Astrocyte of the cerebellum (primary cell): ENCODE data around the gene ETAA1.

Experiments
- DNase-seq: peaks from one replicate; pipeline ENCODE4 v3.0.0-alpha.2; 2011; ENCODE audit warnings: low read depth
- H3K4me3 ChIP-seq: 2 replicates; pipeline ENCODE4 v1.5.1; 2011; ENCODE audit warnings: mild to moderate bottlenecking, low read depth, low read length, moderate library complexity
- CTCF ChIP-seq: IDR thresholded peaks from 2 replicates; pipeline ENCODE4 v1.5.1; 2012; ENCODE audit warnings: low read length, low read depth, moderate library complexity, mild to moderate bottlenecking; ENCODE audit errors: missing control alignments
- in situ Hi-C: cut with HindIII; loops from 2 replicates; pipeline ENCODE4 v1.10.0; 2017; ENCODE audit warnings: low sequenced_read_pairs

ETAA1 gene

GRCh38 chr2:67384123-67384822, 12.9 kb upstream of the ETAA1 start:
- no peak overlapping the region for H3K4me3 ChIP-seq
- DNase-seq: no peak
- in situ Hi-C loops: no loop called here
- no peak for TF ChIP-seq CTCF

DNA sequence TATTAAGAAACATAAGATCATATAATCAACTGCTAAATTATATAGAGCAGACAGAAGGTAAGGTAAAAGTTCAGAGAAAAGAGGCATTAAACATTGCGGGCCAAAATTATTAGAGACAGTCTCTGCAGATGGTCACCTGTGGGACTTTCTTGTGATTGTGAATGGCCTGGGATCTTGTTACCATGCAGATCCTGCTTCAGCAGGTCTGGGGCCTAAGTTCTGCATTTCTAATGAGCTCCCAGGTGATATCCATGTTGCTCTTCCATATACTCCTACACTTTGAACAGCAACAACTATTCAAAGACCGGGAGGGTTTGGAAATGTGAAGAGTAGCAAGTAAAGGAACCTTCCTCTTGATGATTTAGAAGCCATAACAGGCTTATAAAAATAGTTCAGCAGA, 8.5 kb upstream of the ETAA1 start:
- DNase-seq: no peak
- no peak overlapping the region for H3K4me3 ChIP-seq
- TF ChIP-seq CTCF: no peak
- in situ Hi-C loops: no loop called here

GRCh38 chr2:67389286-67389685, 7.8 kb upstream of the ETAA1 start:
- TF ChIP-seq CTCF: no peak
- no peak overlapping the region for H3K4me3 ChIP-seq
- in situ Hi-C loops: no loop called here
- peak; percentile 42 for DNase-seq

GRCh38 chr2:67389788-67390187, 7.3 kb upstream of the ETAA1 start:
- no peak for TF ChIP-seq CTCF
- DNase-seq: no peak
- no peak overlapping the region for H3K4me3 ChIP-seq
- in situ Hi-C loops: no loop called here

DNA sequence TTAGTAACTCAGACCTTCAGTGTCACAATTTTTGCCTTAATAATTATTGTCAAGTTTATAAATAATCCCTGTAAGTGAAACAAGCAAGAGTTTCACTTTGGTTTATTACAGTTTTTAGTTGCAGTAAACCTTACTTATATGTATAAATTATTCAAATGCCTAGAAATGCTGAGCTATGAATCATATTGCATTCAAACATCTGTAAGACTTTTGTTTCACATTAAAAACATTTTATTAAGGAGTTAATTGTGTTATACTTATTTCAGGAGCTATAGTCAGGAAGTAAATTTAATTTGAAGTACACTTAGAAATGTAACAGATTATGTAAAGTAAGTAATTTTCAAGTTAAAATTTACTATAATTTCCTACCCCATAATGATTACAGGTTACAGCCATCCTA, 3.9 kb upstream of the ETAA1 start:
- in situ Hi-C loops: no loop called here
- H3K4me3 ChIP-seq: no peak overlapping the region
- TF ChIP-seq CTCF: no peak
- DNase-seq: no peak

DNA sequence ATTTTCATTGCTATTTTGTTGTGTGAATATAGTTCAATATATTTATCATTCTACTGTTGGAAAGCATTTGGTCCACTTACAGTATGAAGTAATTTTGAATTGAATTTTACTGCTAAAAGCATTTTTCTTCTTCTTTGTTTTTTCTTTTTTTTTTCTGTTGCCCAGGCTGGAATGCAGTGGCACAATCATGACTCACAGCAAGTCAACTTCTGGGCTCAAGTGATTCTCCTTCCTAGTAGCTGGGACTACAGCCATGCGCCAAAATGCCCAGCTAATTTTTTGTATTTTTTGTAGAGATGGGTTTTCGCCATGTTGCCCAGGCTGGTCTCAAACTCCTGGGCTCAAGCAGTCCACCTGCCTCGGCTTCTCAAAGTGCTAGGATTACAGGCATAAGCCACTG, 2.4 kb upstream of the ETAA1 start:
- no peak for DNase-seq
- no peak overlapping the region for H3K4me3 ChIP-seq
- TF ChIP-seq CTCF: no peak
- in situ Hi-C loops: no loop called here
